Activated naive CD4-positive, alpha-beta T cell treated with anti-CD3 and anti-CD28 coated beads, Interleukin-2, amount 50 U/mL, for 72 hours (primary cell): ENCODE measurements around the gene PARVA. TPM values are rescaled to one million over a fixed set of nuclear protein-coding genes. Genes with fewer than 3 reads are reported as not detected.
A peak's percentile ranks its signal among the peaks of the same experiment; 100 is the strongest.

Source experiments
- ATAC-seq, 2 donors: fragments of 150-1000 bp; cut with Tn5 transposase; 2 replicates each; pipeline ENCODE4 v1.10.0; 2021; ENCODE audit warnings: mild to moderate bottlenecking in 2 of 2, moderate library complexity in 2 of 2
- DNase-seq, 2 donors: peaks; one replicate each; pipeline ENCODE4 v3.0.0; 2021 to 2022; ENCODE audit warnings: low spot score in 2 of 2
- H3K27ac Mint-ChIP-seq, 2 donors: one replicate each; pipeline ENCODE4 v1.8.0; 2022; ENCODE audit warnings: mild to moderate bottlenecking in 2 of 2, mixed read lengths in 2 of 2
- H3K36me3 Mint-ChIP-seq, 2 donors: one replicate each; pipeline ENCODE4 v1.8.0; 2022; ENCODE audit warnings: mixed read lengths in 2 of 2
- H3K9me3 Mint-ChIP-seq, 2 donors: one replicate each; pipeline ENCODE4 v1.8.0; 2022; ENCODE audit warnings: mixed read lengths in 2 of 2
- total RNA-seq, 2 donors: library from RNA; stranded (reverse); gene quantifications; one replicate each; pipeline ENCODE4 v1.2.3, GENCODE V29; 2022

PARVA gene
- total RNA-seq, 2 donors from 2014 or later: 0.20 TPM; not detected in 1

- Mint-ChIP-seq H3K36me3 (no peaks in the 10 kb centered on the region), H3K27ac (no peak overlapping the region), H3K9me3 (no peaks in the 10 kb centered on the region)
- ATAC-seq: no peak
- DNase-seq: no peak
Measured at GRCh38 chr11:12534549-12534948, 157.2 kb downstream of the PARVA start.

- Mint-ChIP-seq H3K27ac (no peak overlapping the region), H3K9me3 (no peaks in the 10 kb centered on the region), H3K36me3 (no peaks in the 10 kb centered on the region)
- ATAC-seq (no peak), DNase-seq (no peak)
Measured at GRCh38 chr11:12535321-12535720, 157.9 kb downstream of the PARVA start.

- Mint-ChIP-seq H3K27ac (no peak overlapping the region), H3K9me3 (no peaks in the 10 kb centered on the region), H3K36me3 (no peaks in the 10 kb centered on the region)
- ATAC-seq (no peak), DNase-seq (no peak)
Measured at GRCh38 chr11:12536566-12536965, 159.2 kb downstream of the PARVA start.

DNA sequence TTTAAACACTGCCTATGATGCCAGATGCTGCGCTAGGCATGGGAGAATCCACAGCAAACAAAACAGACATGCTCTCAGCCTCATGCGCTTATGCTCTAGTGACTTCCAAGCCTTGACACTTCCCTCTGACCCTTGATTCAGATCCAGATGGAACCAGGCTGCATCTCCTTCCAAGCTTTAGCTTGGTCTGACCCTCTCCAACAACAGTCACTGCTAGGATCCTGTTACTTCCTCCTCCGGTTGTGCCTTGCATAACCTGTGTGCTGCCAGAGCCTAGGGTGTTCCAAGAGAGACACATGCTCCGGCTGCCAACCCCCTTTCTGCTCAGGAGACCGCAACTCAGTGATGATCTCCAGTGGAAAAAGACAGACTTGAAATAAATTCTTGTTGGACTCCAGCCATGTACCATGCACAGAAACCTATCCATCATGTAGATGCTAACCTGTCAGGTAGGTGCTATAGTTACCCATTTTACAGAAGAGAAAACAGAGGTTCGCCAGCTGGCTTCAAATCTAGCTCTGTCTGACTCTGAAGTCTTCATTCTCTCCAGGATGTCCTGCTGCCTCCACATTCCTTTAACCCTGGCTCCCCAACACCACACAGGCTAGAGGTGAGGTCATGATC is 160.5 kb downstream of the PARVA start:
- DNase-seq: no peak
- Mint-ChIP-seq H3K36me3 (no peaks in the 10 kb centered on the region), H3K27ac (no peak overlapping the region), H3K9me3 (no peaks in the 10 kb centered on the region)
- ATAC-seq: no peak

- DNase-seq (no peak), ATAC-seq (no peak)
- H3K27ac Mint-ChIP-seq: peak overlapping the region in 1 of 2 donors; percentile 50
- no peaks in the 10 kb centered on the region for H3K36me3 Mint-ChIP-seq
- no peaks in the 10 kb centered on the region for H3K9me3 Mint-ChIP-seq
Measured at GRCh38 chr11:12538889-12539421, 161.6 kb downstream of the PARVA start.

- ATAC-seq: no peak
- Mint-ChIP-seq H3K27ac (no peak overlapping the region), H3K36me3 (no peaks in the 10 kb centered on the region), H3K9me3 (no peaks in the 10 kb centered on the region)
- no peak for DNase-seq
Measured at GRCh38 chr11:12539572-12539971, 162.2 kb downstream of the PARVA start.

DNA sequence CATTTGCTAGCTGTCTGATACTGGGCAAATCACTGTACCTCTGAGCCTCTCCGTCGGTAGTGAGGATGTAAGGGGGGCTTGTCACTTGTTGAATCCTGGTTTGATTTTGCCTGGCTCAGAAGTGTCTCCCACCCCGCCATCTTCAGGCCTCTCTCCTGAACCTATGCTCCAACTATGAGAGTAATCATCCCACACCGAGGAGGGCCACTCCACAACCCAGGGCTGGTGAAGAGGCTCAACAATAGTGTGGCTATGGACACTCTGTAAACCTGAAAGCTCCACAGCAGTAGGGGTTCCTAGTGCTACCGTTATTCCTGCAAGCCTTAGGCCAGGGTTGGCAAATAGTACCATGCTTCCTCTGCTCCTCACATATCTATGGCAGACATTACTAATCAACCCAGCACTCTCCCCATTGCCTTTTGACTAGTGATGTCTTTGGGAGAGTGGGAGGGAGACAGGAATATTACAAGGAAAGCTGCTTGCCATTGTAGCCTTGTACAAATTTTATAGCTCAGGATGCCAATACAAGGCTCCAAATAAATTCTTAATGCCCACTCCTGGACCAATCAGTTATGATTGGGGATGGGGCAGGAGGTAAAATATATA is 162.8 kb downstream of the PARVA start:
- ATAC-seq (no peak), DNase-seq (no peak)
- Mint-ChIP-seq H3K9me3 (no peaks in the 10 kb centered on the region), H3K36me3 (no peaks in the 10 kb centered on the region), H3K27ac (no peak overlapping the region)

- Mint-ChIP-seq H3K9me3 (no peaks in the 10 kb centered on the region), H3K36me3 (no peaks in the 10 kb centered on the region), H3K27ac (no peak overlapping the region)
- ATAC-seq (no peak), DNase-seq (no peak)
Measured at GRCh38 chr11:12540913-12541582, 163.7 kb downstream of the PARVA start.

GRCh38 chr11:12541583-12542151 is 164.3 kb downstream of the PARVA start:
- no peak for ATAC-seq
- Mint-ChIP-seq H3K27ac (no peak overlapping the region), H3K36me3 (no peaks in the 10 kb centered on the region), H3K9me3 (no peaks in the 10 kb centered on the region)
- no peak for DNase-seq

DNA sequence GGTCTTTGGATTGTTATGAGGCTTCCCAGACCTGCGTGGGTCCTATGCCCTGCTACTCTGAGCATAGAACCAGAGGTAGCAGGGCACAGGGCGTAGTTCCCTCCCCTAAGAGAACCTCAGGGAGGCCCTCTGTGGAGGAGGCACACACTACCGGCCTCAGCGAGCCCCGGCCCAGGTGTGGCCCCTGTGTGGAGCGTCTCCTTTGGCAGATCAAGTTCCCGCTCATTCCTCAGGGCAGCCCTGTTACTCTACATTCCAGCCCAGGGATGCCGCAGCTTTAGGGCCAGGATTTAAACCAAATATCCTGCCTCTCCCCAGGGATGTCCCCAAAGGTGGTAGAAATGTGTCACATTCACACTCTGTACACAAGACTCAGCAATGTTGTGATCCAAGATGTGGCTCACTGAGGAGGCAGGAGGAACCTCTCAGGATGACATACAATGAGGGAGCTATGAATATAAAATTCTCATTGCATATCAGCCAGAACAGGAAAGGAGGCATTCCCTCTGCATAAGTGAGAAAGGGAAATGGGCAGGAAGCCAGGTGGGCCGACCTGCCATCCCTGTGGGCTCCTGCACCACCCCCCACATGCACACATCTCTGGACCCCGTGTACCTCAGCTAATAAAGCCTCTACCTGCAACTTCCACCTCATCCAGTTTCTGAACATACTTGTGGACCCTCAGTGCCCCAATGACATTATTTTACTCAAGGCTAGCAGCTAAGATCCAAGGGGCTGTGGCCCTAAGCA is 165.0 kb downstream of the PARVA start:
- H3K27ac Mint-ChIP-seq: no peak overlapping the region
- DNase-seq (no peak), ATAC-seq (no peak)
- H3K9me3 Mint-ChIP-seq: no peaks in the 10 kb centered on the region
- H3K36me3 Mint-ChIP-seq: no peaks in the 10 kb centered on the region

DNA sequence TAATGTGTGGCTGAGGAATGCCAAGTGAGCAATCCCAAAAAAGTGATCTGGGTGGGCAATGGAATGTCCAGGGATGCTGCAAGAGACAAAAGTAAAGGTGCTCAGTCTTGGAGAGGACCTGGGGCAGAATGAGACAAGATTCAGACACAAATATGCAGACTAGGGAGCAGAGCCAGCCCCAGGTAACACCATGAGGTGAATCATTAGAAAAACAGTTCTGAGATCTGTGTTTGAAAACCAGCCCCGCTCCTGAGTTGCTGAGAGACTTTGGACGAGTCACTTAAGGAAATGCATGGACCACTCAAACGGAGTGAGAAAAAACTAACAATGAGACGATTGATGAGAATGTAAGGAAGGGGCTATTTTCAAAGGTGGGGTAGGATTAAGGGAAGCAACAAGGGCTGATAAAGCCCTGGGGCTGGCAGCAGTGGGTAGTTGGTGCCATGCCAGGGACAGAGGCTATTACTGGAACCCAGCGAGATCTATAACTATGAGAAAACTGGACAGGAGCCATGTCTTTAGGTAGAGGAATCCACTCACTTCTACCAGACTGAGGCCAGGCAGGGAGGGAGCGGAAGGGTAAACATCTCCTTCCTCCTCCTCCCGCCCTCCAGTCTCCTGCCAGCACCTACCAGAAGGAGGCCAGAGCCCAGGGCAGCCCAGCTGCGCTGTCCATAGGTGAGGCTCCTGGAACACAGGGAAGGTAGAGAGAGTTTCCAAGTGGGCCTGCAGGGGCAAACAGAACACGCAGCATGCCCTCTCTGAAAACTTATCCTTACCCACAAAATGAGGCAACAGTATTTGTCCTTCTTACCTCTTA is 166.4 kb downstream of the PARVA start:
- Mint-ChIP-seq H3K9me3 (no peaks in the 10 kb centered on the region), H3K27ac (peak overlapping the region in 1 of 2 donors; percentile 25), H3K36me3 (no peaks in the 10 kb centered on the region)
- ATAC-seq (no peak), DNase-seq (no peak)

GRCh38 chr11:12544986-12545775 is 167.8 kb downstream of the PARVA start:
- DNase-seq: no peak
- Mint-ChIP-seq H3K27ac (no peak overlapping the region), H3K9me3 (no peaks in the 10 kb centered on the region), H3K36me3 (no peaks in the 10 kb centered on the region)
- ATAC-seq: no peak

DNA sequence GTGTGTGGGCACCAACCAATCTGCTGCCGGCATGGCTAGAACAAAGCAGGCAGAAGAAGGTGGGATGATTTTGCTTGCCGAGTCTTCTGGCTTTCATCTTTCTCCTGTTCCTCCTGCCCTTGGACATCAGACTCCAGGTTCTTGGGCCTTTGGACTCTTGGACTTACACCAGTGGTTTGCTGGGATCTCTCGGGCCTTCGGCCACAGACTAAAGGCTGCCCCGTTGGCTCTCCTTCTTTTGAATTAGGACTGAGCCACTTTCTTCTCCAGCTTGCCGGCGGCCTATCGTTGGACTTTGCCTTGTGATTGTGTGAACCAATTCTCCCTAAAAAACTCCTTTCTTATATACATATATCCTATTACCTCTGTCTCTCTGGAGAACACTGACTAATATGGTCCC is 168.8 kb downstream of the PARVA start:
- ATAC-seq: no peak
- H3K36me3 Mint-ChIP-seq: no peaks in the 10 kb centered on the region
- H3K27ac Mint-ChIP-seq: no peak overlapping the region
- H3K9me3 Mint-ChIP-seq: no peaks in the 10 kb centered on the region
- DNase-seq: no peak

- no peaks in the 10 kb centered on the region for H3K36me3 Mint-ChIP-seq
- ATAC-seq: no peak
- no peak overlapping the region for H3K27ac Mint-ChIP-seq
- H3K9me3 Mint-ChIP-seq: no peaks in the 10 kb centered on the region
- DNase-seq: no peak
Measured at GRCh38 chr11:12546660-12547059, 169.3 kb downstream of the PARVA start.

GRCh38 chr11:12547953-12548650 is 170.7 kb downstream of the PARVA start:
- Mint-ChIP-seq H3K27ac (no peak overlapping the region), H3K36me3 (no peaks in the 10 kb centered on the region), H3K9me3 (no peaks in the 10 kb centered on the region)
- ATAC-seq: no peak
- no peak for DNase-seq
